Endothelial cell of umbilical vein (primary cell): Measurements from ENCODE around the gene TATDN3. TPM values are rescaled to one million over a fixed set of nuclear protein-coding genes. Genes with fewer than 3 reads are reported as not detected.

Experiments
- BruUV-seq: library from RNA; stranded (reverse); fragments of 400-500 nt; replicated peaks from 2 replicates; lab custom pipeline; 2021; lab: Mats Ljungman, UMichigan
- CTCF ChIA-PET: fragments of 300-600, 350-600 bp; sonication (Branson Sonifier 250); formaldehyde crosslinking; loops from one replicate; lab custom pipeline; 2021; ENCODE audit warnings: antibody characterized with exemption, inconsistent platforms; lab: Charles Lee
- POLR2A ChIA-PET: fragments of 300-600, 350-600 bp; sonication (Branson Sonifier 250); formaldehyde crosslinking; loops from one replicate; lab custom pipeline; 2021; ENCODE audit warnings: antibody characterized with exemption, inconsistent platforms; lab: Charles Lee
- DNase-seq: peaks from one replicate; pipeline ENCODE4 v3.0.0-alpha.2; 2011; ENCODE audit warnings: low read depth, low spot score
- FAIRE-seq: peaks from 2 replicates; lab custom pipeline; 2011; peaks lifted over from hg19 to GRCh38; lab: Jason Lieb, UNC
- H2AFZ ChIP-seq: 2 replicates; pipeline ENCODE4 v1.6.0; 2012; ENCODE audit warnings: low read depth, low read length, control low read depth, inconsistent platforms
- H3K27ac ChIP-seq: 2 replicates; pipeline ENCODE4 v1.5.1; 2011; ENCODE audit warnings: low read depth, mild to moderate bottlenecking, control low read depth, low read length, moderate library complexity; ENCODE audit not compliant: insufficient read depth
- H3K27me3 ChIP-seq, 2 experiments: 2 replicates each; pipeline versions ENCODE4 v1.6.0 to v1.6.1; 2011; ENCODE audit warnings: low read length in 2 of 2, mixed read lengths in 1 of 2; ENCODE audit not compliant: control insufficient read depth in 2 of 2, insufficient read depth in 2 of 2
- H3K36me3 ChIP-seq, 2 experiments: 2 replicates in 1 of 2; 3 replicates in 1 of 2; pipeline ENCODE4 v1.5.1; 2011; ENCODE audit warnings: low read length in 2 of 2, mild to moderate bottlenecking in 1 of 2, moderate library complexity in 1 of 2; ENCODE audit not compliant: control insufficient read depth in 2 of 2, insufficient read depth in 2 of 2; ENCODE audit errors: extremely low read depth in 1 of 2
- H3K4me1 ChIP-seq: 3 replicates; pipeline ENCODE4 v1.5.1; 2011; ENCODE audit warnings: mild to moderate bottlenecking, low read length; ENCODE audit not compliant: control insufficient read depth, insufficient read depth; ENCODE audit errors: extremely low read depth
- H3K4me2 ChIP-seq: 2 replicates; pipeline ENCODE4 v1.6.1; 2011; ENCODE audit warnings: low read length, control low read depth, mixed read lengths; ENCODE audit not compliant: insufficient read depth
- H3K4me3 ChIP-seq, 3 experiments: fragments of 200-600 bp in 1 of 3; sonication (generic), shearing (Covaris generic) in 1 of 3; replicated peaks in 1 of 3; 2 replicates each; pipeline ENCODE4 v1.5.1; 2011 to 2016; ENCODE audit warnings: control low read depth in 3 of 3, low read length in 3 of 3, mild to moderate bottlenecking in 2 of 3, inconsistent platforms in 1 of 3, low read depth in 1 of 3, moderate library complexity in 1 of 3; ENCODE audit not compliant: insufficient read depth in 1 of 3
- H3K79me2 ChIP-seq: 2 replicates; pipeline ENCODE4 v1.6.0; 2012; ENCODE audit warnings: low read length, inconsistent platforms; ENCODE audit not compliant: control insufficient read depth, insufficient read depth
- H3K9ac ChIP-seq: replicated peaks from 2 replicates; pipeline ENCODE3; 2011; ENCODE audit warnings: low read length, control low read depth; ENCODE audit not compliant: insufficient read depth; ENCODE audit errors: extremely low read depth
- H3K9me1 ChIP-seq: replicated peaks from 3 replicates; pipeline ENCODE4 v1.6.0; 2011; ENCODE audit warnings: mild to moderate bottlenecking, low read length; ENCODE audit not compliant: control insufficient read depth, insufficient read depth; ENCODE audit errors: extremely low read depth
- H3K9me3 ChIP-seq: replicated peaks from 2 replicates; pipeline ENCODE4 v1.5.1; 2012; ENCODE audit warnings: low read length, inconsistent platforms; ENCODE audit not compliant: control insufficient read depth, insufficient read depth
- H4K20me1 ChIP-seq: replicated peaks from 2 replicates; pipeline ENCODE3; 2011; ENCODE audit warnings: mild to moderate bottlenecking, low read length; ENCODE audit not compliant: control insufficient read depth, insufficient read depth; ENCODE audit errors: extremely low read depth
- CTCF ChIP-seq, 2 donors: IDR thresholded peaks; 1 replicate in 1 of 2; 2 replicates in 1 of 2; pipeline ENCODE4 v1.5.1; 2011; ENCODE audit warnings: low read length in 2 of 2, mild to moderate bottlenecking in 2 of 2, moderate library complexity in 2 of 2, control low read depth in 1 of 2, inconsistent platforms in 1 of 2, low read depth in 1 of 2; ENCODE audit not compliant: insufficient read depth in 1 of 2; ENCODE audit errors: extremely low read depth in 1 of 2
- EZH2 ChIP-seq: IDR thresholded peaks from 2 replicates; pipeline ENCODE4 v1.6.1; 2012; ENCODE audit warnings: borderline replicate concordance, low read depth, mild to moderate bottlenecking, moderate library complexity, low read length, inconsistent platforms; ENCODE audit not compliant: severe bottlenecking
- FOS ChIP-seq: IDR thresholded peaks from 2 replicates; pipeline ENCODE4 v1.6.1; 2011; ENCODE audit warnings: mild to moderate bottlenecking, low read length, moderate library complexity, borderline replicate concordance; ENCODE audit not compliant: insufficient read depth
- GATA2 ChIP-seq: IDR thresholded peaks from 2 replicates; pipeline ENCODE4 v1.7.0; 2011; ENCODE audit warnings: low read depth, mild to moderate bottlenecking, moderate library complexity, mixed read lengths, low read length; ENCODE audit not compliant: insufficient read length, insufficient read depth
- JUN ChIP-seq: IDR thresholded peaks from 2 replicates; pipeline ENCODE4 v1.6.1; 2011; ENCODE audit warnings: borderline replicate concordance, low read depth; ENCODE audit not compliant: insufficient read length, insufficient read depth
- MAX ChIP-seq: IDR thresholded peaks from 2 replicates; pipeline ENCODE4 v1.6.1; 2011; ENCODE audit not compliant: insufficient read depth, insufficient read length
- MYC ChIP-seq: IDR thresholded peaks from one replicate; pipeline ENCODE4 v1.6.1; 2011; ENCODE audit warnings: mild to moderate bottlenecking, low read depth, low read length
- POLR2A ChIP-seq: IDR thresholded peaks from 2 replicates; pipeline ENCODE4 v1.6.1; 2012; ENCODE audit warnings: low read depth, mild to moderate bottlenecking, control low read depth, low read length
- POLR2AphosphoS5 ChIP-seq: IDR thresholded peaks from 2 replicates; pipeline ENCODE4 v1.6.1; 2012; ENCODE audit warnings: low read depth, mild to moderate bottlenecking, control low read depth, low read length, moderate library complexity; ENCODE audit not compliant: insufficient read depth
- dilution Hi-C: fragments of 300-500 bp; cut with MboI; formaldehyde crosslinking; loops from one replicate; pipeline ENCODE4 v1.15.0; 2019; ENCODE audit warnings: low sequenced_read_pairs; ENCODE audit not compliant: extremely low pct_ligation_motif_present
- intact Hi-C: fragments of 100-400 bp; cut with micrococcal nuclease; formaldehyde crosslinking; loops from one replicate; pipeline ENCODE4 v1.10.0; 2022
- polyA plus RNA-seq, 4 experiments: library from polyadenylated mRNA; depleted of rRNA in 3 of 4; stranded (reverse) in 3 of 4; unstranded in 1 of 4; fragments of >200 nt; gene quantifications; 2 replicates each; pipeline versions ENCODE4 v1.2.1 to v1.2.3, GENCODE V29; 2011 to 2012; ENCODE audit warnings: missing spikeins in 1 of 4
- total RNA-seq: library from RNA; stranded (reverse); gene quantifications from 2 replicates; pipeline ENCODE4 v1.2.3, GENCODE V29; 2021

The TATDN3 gene
- total and polyA plus RNA-seq, 2 donors (not counting 3 experiments of a cell fraction or from before 2014, with no cell fraction given) = 4.3 to 8.0 TPM

GRCh38 chr1:212754193-212754592, 37.5 kb upstream of the TATDN3 start:
- H3K4me1 ChIP-seq = no peaks in the 10 kb centered on the region
- dilution Hi-C loops (no loop called here), intact Hi-C loops (no loop called here)
- no TSS peak for BruUV-seq
- no peak overlapping the region for H3K4me2 ChIP-seq
- H3K9me1 ChIP-seq = no peaks in the 10 kb centered on the region
- no peak overlapping the region for H3K9ac ChIP-seq
- no peak overlapping the region for H3K27ac ChIP-seq
- H3K27me3 ChIP-seq = no peaks in the 10 kb centered on the region
- CTCF ChIA-PET = interaction anchor here (2.8 kb wide), 1 partner anchor 89 kb away, joined by 7 read pairs; no protein-coding TSS in a partner anchor
- DNase-seq (no peak), FAIRE-seq (no peak)
- H3K36me3 ChIP-seq = no peaks in the 10 kb centered on the region
- no peaks in the 10 kb centered on the region for H3K9me3 ChIP-seq
- no peak overlapping the region for H2AFZ ChIP-seq
- no peaks in the 10 kb centered on the region for H4K20me1 ChIP-seq
- H3K79me2 ChIP-seq = no peaks in the 10 kb centered on the region
- TF ChIP-seq CTCF (IDR thresholded peaks at IDR 0.05; ENCODE audit: extremely low read depth in 1 of 2, insufficient read depth in 1 of 2, low read depth in 1 of 2, low read length in 2 of 2) (no peak), MYC (no peak), POLR2A (no peak), GATA2 (no peak), JUN (no peak), MAX (no peak), POLR2AphosphoS5 (no peak), FOS (no peak), EZH2 (no peak)
- no peak overlapping the region for H3K4me3 ChIP-seq
- POLR2A ChIA-PET = no interaction called here
